ENCODE data around the gene ARHGAP24.
"Not testable (repeated sequence)": the region's sequence is repeated elsewhere in the genome, so short reads cannot be mapped to it uniquely, and the experiment has no call there.

Gene ARHGAP24

DNA sequence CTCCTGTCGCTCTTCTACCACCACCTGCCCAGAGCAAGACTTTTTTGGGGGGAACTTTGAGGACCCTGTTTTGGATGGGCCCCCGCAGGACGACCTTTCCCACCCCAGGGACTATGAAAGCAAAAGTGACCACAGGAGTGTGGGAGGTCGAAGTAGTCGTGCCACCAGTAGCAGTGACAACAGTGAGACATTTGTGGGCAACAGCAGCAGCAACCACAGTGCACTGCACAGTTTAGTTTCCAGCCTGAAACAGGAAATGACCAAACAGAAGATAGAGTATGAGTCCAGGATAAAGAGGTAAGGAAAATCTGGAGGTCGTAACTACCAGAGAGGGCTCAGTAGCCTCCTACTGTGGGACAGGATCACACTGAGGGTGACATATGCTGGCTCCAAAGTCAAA is 520.4 kb downstream of the ARHGAP24 start:
- DNase-seq: no peak
- intact Hi-C loops (cut with DNase I): no loop called here

DNA sequence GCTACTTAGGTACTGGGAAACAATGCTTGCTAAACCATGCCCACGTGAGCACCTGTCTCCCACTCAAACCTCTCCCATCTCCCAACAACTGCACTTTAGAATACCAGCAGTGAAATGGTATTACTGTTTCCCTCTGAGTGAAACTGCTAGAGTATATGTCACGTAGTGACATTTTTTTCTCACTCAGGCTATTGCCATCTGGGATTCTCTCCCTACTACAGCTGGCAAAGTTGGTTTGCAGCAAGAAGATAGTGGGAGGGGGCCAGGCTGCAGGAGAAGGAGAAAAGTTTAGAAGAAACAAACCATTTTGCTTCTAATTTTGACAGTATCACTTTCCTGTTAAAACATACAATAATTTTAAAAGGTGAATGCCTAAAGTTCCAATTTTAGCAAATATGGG is 526.6 kb downstream of the ARHGAP24 start:
- no peak for DNase-seq
- intact Hi-C loops (cut with DNase I): no loop called here

DNA sequence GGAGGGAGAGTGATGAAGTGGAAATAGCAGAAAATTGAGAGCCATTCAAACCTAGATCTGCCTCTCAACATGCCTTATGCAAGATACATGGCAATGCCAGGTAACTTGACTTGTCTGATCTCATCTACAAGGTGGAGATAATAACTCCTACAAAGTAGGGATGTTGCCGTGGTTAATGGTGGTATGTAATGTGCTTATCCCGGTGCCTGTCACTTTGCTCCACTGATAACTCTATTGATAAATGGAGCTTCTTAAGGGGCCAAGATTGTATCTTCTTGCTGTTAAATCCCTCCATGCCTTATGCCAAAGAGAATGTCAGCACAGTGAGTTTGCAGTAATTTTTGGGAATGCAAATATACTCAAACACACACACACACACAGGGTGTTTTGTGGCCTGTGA is 529.1 kb downstream of the ARHGAP24 start:
- no peak for DNase-seq
- intact Hi-C loops (cut with DNase I): no loop called here

DNA sequence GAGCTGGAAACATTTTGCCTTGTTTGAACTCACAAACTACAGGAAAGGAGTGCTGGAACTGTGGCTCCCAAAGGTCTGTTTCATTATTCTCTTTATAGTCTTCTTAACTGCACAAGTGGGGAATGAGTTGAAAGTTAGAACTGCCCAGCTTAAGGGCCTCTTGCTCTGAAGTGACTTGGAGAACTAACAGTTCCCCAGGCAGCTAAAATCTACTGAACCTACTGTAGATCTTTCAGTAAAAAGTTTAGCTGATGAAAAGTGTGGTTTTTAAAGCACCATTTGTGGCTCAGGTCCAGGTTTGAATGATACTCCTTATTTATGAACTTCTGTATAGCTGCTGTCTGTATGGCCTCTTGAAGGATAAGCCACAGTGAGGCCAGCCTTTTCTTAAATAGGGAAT is 531.1 kb downstream of the ARHGAP24 start:
- no peak for DNase-seq
- intact Hi-C loops (cut with DNase I): no loop called here

DNA sequence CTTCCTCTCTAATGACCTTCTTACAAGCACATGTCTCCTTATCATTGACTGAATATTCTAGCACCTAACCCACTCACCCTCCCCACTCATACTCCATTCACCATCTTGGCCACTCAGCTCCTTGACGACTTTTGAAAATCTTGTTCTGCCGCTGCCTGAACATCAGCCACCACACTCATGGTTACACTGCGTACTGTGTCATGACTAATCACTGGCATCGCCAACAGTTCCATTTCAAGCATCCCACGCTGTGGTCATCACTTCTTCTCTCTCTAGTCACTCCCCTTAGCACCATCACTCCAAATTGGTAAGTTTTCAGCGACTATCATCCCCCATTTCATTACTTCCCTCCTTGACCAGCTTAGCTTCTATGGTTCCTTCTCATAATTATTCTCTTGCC is 532.1 kb downstream of the ARHGAP24 start:
- no peak for DNase-seq

DNA sequence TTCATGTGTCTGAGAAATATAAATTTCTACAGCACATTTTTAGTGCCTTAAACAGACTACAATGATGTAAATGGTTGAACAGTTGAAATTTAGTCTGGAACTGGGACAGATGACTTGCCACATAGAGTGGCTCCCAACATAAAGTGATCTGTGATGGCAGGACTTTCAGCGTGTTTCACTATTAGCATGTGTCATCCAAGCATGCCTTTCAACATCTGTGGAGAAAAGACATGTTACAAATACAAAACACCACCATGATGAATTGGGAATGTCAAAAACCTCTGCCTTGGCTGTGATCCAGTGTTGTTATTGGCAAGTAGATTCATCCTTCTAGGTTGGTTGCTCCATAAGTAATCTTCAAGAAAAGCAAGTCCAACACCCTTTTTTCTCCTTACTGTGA is 536.2 kb downstream of the ARHGAP24 start:
- DNase-seq: no peak
- intact Hi-C loops (cut with DNase I): no loop called here

More for the DNA sequence above, 532.1 kb downstream of the ARHGAP24 start:
- intact Hi-C loops (cut with DNase I): no loop called here

DNA sequence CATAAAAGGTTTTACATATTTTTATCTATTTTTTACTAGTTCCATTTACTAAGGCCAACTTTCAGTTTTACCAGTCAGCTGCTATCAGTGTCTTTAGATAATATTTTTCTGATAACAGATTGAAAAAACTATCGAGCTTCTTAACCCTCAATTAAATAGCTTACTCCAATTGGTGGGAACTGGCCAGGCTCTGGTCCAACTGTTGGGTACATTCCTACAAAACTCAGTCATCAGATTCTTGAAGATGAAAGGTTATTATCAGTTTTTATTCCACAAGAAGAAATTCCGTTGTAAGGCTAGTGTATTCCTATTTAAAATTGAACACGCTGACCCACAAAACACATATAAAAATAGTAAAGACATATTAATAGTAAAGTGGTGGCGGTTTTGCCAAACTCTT is 538.7 kb downstream of the ARHGAP24 start:
- intact Hi-C loops (cut with DNase I): no loop called here
- no peak for DNase-seq

DNA sequence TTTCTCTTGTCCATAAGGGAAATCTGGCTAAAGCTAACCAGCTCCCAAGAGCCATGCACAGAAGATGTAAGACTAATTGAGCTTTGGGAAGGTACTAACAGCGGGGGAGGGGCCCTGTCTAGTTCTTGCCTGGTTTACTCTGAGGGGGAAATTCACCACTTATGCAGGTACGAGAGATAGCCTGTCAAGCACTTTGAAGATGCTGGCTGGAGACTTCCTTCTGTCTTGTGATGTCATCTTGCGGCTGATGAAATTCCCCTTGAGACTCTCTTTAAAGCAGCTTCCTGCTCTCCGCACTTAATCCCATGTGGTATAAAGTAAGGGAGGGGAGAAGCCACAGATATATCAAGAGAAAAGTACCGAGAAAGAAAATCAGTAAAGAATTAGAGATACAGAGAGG is 539.6 kb downstream of the ARHGAP24 start:
- DNase-seq: no peak
- intact Hi-C loops (cut with DNase I): no loop called here

DNA sequence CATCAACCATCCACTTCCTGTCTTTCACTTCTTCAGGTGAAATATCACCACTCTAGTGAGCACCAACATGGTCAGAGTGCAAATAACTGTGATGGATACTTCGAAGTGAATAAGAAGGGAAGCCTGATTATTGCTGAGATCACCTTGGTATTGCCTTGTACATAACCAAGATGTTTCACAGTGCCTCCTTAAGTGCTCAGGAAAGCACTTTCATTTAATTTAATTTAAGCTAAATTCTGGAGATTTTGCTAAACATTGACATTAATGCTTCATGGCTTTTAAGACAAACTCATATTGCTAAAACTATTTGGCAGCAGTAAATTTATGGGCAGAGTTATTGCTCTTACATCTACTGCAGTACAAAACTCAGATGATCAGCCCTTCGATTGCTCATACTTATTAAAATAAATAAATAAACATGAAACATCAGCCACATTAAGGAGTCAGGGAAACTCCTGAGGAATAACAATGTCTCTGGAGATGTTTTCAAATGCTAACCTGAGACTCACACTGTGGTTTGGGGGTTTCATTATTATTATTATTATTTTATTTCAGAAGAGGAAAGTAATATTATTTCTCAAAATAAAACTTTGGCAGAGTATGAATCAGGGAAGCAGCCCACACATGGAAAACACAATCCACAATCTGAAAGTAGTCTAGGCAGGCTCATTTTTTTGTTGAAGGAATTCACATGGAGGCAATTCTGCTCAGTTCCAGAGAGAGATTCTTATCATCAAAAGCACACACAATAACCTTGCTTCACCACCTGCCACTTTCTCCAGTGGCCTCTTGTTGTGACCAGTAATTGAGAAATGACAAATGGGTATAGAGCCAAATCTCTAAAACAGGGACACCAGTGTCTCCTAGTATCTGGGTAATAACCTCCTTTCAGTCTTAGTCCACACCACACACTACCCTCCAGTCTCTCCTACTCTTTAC is 540.7 kb downstream of the ARHGAP24 start:
- DNase-seq: no peak
- intact Hi-C loops (cut with DNase I): no loop called here

DNA sequence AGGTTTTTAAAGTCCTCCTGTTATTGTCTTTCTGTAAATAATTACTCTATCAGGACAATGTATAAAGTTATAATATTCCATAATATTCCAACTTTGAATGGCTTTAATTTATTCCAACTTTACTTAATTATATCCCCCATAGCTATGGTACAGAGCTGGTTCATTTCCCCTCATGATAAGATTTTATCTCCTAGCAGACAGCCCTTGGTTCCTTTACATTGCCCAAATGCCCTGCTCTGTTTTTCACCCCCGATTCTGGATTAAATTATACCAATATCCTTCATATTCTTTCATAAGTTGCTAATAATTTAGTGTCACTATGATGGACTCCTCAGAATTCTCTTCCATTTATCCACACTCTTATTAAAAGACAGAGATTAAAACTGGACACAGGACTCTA is 544.4 kb downstream of the ARHGAP24 start:
- intact Hi-C loops (cut with DNase I): no loop called here
- DNase-seq: no peak

DNA sequence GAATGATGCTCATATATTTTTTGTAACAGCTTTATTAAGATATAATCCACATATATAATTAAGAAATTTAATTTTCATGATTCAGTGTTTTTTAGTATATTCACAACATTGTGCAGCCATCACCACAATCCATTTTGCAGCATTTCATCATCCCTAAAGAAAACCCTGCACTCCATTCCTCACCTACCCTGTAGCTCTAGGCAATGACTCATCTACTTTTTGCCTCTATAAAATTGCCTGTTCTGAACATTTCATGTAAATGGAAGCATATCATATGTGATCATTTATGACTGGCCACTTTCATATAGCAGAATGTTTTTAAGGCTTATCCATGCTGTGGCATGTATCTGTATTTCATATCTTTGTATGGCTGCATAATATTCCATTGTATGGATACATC is 545.0 kb downstream of the ARHGAP24 start:
- no peak for DNase-seq
- intact Hi-C loops (cut with DNase I): no loop called here

DNA sequence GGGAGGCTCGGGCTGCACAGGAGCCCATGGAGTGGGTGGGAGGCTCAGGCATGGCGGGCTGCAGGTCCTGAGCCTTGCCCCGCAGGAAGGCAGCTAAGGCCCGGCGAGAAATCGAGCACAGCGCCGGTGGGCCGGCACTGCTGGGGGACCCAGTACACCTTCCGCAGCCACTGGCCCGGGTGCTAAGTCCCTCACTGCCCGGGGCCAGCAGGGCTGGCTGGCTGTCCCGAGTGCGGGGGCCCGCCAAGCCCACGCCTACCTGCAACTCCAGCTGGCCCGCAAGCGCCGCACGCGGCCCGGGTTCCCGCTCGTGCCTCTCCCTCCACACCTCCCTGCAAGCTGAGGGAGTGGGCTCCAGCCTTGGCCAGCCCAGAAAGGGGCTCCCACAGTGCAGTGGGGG is 546.7 kb downstream of the ARHGAP24 start:
- intact Hi-C loops (cut with DNase I); DNase-seq: not testable (repeated sequence)

DNA sequence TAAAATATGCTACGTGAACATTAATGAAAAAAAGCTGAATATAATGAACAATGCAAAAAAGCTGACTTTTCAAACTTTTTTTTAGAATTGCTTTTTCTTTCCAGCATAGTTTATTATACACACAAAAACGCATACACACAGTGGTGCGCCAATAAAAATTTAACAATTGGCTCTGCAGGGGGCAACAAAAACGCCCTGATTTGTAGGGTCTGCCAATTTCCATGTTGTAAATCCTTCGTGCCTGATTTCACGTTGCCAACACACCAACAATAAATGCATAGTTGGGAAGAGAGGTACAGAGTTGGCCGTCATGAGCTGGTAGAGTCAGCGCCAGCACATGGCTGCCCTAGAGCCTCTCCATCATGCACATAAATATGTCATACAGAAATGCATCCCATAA is 551.8 kb downstream of the ARHGAP24 start:
- no peak for DNase-seq
- intact Hi-C loops (cut with DNase I): no loop called here

DNA sequence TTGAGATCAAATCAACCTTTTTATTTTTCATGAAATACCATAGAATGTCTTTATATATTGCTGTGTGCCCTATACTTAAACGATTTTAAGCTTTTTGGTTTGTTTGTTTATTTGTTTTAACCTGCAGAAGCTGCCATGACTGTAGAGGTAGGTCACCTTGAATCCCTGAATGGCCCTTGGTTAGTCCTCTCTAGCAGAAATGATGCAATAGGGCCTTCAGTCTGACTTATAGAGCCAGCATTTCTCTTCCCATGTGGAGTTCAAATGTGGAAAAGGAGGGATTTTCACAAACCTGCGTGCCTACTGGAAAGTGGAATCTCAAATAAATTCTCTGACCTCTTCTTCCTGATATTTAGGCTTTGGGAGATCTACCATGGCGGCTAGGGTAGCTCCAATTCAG is 557.0 kb downstream of the ARHGAP24 start:
- intact Hi-C loops (cut with DNase I): no loop called here

DNA sequence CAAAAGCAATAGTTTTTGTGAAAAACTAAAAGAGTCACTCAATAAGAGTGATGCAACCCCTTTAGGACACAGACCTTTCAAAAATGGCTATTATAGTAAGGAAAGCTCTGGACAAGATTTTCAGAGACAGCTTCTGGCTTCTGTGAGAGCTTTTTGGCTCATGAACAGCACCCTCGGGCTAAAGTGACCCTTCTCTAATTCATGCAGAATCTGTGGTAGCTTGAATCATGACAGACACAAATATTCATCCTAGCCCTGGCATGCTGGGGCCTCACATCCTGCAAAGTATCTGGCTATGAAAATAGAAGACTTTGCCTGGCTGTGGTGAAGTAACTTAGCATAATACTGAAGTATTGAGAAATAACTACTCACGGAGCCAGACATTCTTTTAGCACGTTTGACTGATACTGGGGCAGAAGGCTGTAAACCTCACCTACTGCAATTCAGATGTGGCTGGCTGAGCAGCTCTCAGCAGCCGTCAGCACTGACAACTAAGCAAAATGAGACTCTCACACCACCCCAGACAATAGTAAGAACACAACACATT is 557.6 kb downstream of the ARHGAP24 start:
- DNase-seq: no peak
- intact Hi-C loops (cut with DNase I): no loop called here

More for the DNA sequence above, 557.0 kb downstream of the ARHGAP24 start:
- no peak for DNase-seq

DNA sequence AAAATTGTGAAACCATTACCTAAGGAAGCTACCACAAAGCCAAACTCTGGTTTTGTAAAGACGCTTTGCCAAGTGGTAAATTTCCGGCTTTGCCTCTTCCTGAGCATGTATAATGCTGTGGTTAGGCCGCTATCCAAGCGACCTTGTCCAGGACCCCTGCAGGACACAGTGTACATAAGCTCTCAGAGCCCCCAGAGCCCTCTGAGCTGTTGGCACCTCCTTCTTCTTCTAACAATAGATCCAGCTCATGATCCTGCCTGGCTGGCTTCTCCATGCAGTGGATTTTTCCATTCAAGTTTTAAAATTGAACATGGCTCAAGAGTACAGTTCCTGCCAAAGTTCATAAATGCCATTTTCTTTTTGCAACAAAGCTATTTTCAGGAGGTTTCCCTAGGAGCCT is 558.2 kb downstream of the ARHGAP24 start:
- DNase-seq: peak in 11 of 42 donors; percentile 2 to 46 (median 22)
- intact Hi-C loops (cut with DNase I): no loop called here

DNA sequence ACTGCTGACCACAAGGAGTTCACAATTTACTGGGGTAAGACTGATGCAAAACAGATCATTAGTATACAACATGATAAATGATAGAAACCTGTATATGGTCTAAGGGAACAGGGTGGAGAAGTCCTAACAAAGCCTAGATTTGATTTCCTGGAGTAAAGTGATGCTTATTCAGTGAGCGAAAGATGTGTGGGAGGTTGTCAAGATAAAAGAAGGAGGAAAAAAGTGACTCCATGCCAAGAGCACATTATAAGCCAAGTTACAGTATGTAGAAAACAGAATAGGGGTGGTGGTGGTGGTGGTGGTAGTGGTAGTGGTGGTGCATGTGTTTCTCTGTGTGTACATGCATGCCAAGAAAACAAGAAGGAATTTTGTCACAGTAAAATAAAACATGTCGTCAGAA is 559.7 kb downstream of the ARHGAP24 start:
- no peak for DNase-seq
- intact Hi-C loops (cut with DNase I): no loop called here

DNA sequence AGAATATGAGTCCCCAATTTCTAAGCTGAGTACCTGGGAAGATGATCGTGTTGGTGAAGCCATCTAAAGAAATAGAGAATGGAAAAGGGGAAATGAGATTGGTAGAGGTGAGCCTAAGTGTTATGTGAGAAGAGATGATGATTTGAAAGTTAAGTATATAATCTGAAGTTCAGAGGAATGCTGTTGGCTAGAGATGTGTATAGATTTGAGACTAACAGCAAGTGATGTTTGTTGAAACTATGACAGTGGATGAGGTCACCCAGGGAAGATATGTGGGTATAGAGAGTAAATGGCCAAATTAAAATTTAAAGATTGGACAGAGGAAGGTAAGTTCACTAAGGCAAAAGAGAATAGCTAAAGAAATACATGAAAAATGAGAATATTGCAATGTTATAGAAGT is 560.7 kb downstream of the ARHGAP24 start:
- DNase-seq: no peak
- intact Hi-C loops (cut with DNase I): no loop called here

DNA sequence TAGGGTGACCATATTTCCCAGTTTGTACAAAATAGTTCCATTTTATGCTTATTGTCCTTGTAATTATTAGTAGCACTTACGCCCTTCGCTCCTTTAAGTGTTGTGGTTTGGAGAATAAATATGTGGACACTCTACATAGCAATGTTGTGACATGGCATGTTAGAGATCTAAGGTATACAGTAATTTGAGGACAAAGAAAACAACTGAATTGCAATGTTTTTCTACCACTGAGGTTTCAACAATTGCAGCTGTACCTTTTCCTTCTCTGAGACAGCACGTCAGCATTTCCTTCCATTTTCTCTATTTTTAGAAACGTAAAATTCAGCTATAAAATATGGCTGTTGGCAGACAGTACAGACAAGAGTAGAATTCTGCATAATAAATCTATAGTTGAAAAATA is 561.8 kb downstream of the ARHGAP24 start:
- DNase-seq: no peak
- intact Hi-C loops (cut with DNase I): no loop called here

DNA sequence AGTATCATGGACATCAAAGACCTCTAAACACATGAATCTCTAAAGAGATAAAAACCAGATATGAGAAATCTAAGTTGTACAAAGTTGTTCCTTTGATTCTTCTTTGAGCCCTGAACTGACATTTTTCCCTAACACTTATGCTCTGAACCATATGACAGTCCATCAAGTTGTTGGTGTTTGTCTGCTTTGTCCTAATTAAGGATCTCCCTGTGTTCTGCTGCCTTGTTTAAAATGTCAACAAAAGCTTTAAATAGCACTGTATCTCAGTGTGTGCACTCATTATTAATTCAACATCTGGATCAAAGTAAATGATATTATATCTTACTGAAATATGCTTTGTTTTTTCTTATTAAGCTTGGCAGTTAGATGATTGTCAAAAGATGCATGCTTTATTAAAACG is 563.1 kb downstream of the ARHGAP24 start:
- intact Hi-C loops (cut with DNase I): no loop called here
- no peak for DNase-seq

All from head of caudate nucleus (tissue), 42 donors.